HG03565 (cell line): ENCODE results near the gene C2orf42.
"Not testable (repeated sequence)": the region's sequence is repeated elsewhere in the genome, so short reads cannot be mapped to it uniquely, and the experiment has no call there.

Experiments
- ATAC-seq: cut with Tn5 transposase; IDR thresholded peaks from one replicate; pipeline ENCODE4 v1.9.1; 2021; ENCODE audit warnings: mild to moderate bottlenecking, moderate library complexity; ENCODE audit not compliant: unreplicated experiment

Gene C2orf42

GRCh38 chr2:70181363-70181956 is 9.4 kb downstream of the C2orf42 start:
- peak; percentile 73 for ATAC-seq

- no peak for ATAC-seq
Observed at GRCh38 chr2:70173520-70173919, 17.3 kb downstream of the C2orf42 start.

- not testable (repeated sequence) for ATAC-seq
Observed at GRCh38 chr2:70169654-70170245, 21.1 kb downstream of the C2orf42 start.

GRCh38 chr2:70161069-70161534 is 29.7 kb downstream of the C2orf42 start:
- ATAC-seq = peak; percentile 89

GRCh38 chr2:70160545-70160944 is 30.3 kb downstream of the C2orf42 start:
- no peak for ATAC-seq

GRCh38 chr2:70149130-70149686 is 41.6 kb downstream of the C2orf42 start:
- not testable (repeated sequence) for ATAC-seq

- not testable (repeated sequence) for ATAC-seq
Observed at GRCh38 chr2:70148211-70148760, 42.5 kb downstream of the C2orf42 start.

- no peak for ATAC-seq
Observed at GRCh38 chr2:70145851-70146739, 44.7 kb downstream of the C2orf42 start.

- ATAC-seq = no peak
Observed at GRCh38 chr2:70145144-70145490, 45.7 kb downstream of the C2orf42 start.

GRCh38 chr2:70144443-70145143 is 46.2 kb downstream of the C2orf42 start:
- no peak for ATAC-seq

GRCh38 chr2:70143314-70144150 is 47.3 kb downstream of the C2orf42 start:
- ATAC-seq = no peak

- ATAC-seq = peak; percentile 62
Observed at GRCh38 chr2:70142590-70143313, 48.1 kb downstream of the C2orf42 start.

- peak; percentile 4 for ATAC-seq
Observed at GRCh38 chr2:70141902-70142589, 48.8 kb downstream of the C2orf42 start.

- peak; percentile 31 for ATAC-seq
Observed at GRCh38 chr2:70141212-70141901, 49.5 kb downstream of the C2orf42 start.

GRCh38 chr2:70140791-70141211 is 50.0 kb downstream of the C2orf42 start:
- ATAC-seq = no peak

GRCh38 chr2:70134323-70134983 is 56.4 kb downstream of the C2orf42 start:
- ATAC-seq = not testable (repeated sequence)
